HG03378 (cell line): ENCODE data around the gene PID1.
A peak's percentile ranks its signal among the peaks of the same experiment; 100 is the strongest.

ENCODE experiments used
- ATAC-seq: cut with Tn5 transposase; IDR thresholded peaks from one replicate; pipeline ENCODE4 v1.9.1; 2021; ENCODE audit warnings: mild to moderate bottlenecking, moderate library complexity; ENCODE audit not compliant: unreplicated experiment

The PID1 gene

DNA sequence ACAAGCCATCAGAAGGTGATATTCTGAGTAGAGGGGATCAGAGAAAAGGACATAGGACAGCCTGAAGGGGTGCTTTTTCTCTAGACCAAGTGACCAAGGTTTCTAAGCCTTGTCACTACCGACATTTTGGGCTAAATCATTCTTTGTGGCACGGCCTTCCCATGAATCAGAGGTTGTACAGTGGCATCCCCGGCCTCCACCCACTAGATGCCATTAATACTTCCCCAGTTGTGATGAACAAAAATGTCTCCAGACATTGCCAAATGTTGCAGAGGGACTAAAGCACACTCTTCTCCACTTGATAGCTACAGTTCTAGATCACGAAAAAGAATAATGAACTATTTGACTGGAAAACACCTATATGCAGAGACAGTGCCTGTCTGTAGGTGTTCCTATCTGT is 143.6 kb downstream of the PID1 start:
- no peak for ATAC-seq

DNA sequence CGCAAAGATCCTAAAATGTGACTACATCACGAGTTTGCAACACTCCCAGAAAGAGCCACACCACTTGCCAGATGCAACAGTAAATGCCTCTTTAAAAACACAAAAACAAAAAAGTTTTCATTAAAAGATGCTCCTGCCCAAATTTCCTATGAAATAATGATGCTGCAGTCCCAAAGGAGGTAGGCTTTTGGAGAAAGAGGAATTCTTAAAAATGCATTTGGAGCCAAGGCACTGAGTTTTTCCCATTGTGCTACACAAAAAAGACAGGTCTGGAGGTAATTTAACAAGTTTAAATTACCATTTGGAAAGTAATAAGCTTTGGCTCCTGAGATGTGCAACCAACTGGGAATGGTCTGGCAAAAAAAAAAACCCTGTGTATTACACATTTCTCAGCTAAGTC is 145.0 kb downstream of the PID1 start:
- ATAC-seq = no peak

DNA sequence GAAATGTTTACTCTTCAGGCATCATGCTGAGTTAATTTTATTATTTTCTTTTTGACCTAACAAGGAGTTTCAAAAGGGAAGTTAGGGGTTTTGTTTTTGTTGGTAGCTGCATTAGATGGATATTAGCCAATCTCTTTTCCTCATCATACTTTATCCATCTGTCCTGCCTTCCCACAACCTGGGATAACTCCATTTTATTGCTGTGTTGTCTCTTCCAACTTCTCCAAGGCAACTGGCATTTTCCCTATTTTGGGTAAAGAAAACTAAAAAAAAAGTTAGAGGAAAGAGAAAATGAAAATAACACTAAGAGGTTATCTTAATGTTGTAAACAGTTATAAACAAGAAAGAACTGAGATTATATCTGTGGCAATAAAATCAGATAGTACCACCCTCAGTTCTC is 147.0 kb downstream of the PID1 start:
- no peak for ATAC-seq

DNA sequence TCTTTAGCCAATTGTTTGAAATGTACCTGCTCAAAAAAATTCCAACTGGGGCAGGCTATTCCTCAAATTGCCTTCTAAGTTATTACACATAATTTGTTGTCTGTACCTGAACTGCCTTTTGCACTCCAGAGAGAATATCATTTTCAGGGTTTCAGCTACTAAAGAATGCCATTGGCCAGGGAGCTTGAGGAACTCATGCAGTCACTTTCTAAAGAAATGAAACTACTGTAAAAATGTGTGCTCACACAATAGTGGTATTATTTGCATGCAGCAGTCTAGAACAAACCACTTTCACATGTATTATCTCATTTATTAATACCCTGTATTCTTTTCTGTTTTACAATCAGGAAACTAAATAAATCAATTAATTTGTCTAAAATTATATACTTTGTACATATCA is 152.2 kb downstream of the PID1 start:
- ATAC-seq = peak; percentile 61

DNA sequence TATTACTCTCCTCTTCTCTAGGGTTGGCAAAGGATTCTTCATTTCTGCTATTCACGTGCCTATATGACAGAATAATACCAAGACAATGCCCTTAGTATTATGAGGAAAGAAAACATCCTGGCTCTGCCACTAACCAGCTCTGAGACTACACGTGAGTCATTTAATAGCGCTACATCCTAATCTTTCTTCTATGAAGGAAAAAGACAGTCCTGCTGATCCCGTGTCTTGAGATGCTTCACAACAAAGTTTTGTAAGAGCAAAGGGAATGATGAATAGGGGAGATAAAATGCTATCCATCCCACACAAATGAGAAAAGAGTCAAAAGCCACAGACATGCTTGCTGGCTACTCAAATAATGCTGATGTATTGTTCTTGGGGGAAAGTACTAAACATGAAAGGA is 152.8 kb downstream of the PID1 start:
- no peak for ATAC-seq

DNA sequence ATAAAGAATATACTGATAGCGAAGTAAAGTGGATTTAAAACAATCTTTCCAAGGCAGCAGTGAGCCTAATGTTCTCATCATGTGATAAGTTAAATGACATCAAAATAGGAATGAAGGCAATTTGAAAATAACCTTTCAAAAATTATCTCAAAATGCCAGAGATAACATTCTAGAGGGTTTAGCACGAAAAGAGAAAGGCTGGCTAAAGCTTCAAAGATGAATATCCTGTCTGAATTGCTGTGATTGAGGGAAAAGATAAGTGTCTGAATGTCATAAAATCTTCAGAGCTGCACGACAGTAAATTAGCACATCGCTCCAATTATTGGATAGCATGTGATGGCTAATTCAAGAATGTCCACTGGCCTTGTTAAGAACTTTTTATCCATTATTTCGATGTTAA is 159.3 kb downstream of the PID1 start:
- ATAC-seq = no peak

DNA sequence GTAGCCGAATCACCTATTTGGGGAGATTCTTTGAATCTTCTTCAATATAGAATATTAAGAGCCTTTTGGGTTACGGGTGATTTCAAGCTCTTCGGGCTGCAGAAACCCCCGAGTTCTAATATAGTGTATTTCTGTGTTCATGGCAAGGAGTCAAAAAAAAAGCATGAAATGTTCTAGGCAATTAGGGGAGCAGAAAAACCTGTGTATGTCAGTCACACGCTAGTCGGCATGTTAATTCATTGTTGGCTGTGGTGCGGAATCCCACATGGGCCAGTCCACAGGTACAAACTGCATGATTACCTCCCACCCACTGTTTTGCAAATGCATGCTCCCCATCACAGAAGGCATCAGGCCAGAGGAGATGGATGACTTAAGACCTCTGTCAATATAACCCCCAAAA is 161.9 kb downstream of the PID1 start:
- no peak for ATAC-seq

DNA sequence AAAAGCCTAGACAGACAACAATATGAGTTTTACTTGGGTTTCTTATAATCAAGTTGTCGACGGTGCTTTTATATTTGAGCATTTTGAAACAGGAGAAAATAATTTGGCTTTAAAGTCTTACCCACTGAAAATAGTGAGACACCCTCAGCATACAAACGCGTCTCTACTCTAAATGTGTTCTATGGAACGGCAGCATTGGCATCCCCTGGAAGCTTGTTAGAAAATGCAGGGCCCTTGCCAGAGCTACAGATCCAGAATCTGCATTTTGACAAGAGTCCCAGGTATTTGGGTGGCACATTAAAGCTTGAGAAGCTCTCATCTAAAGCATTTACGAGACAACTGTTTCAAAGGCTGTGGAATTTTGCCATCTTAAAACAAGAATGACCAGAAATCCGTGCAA is 163.5 kb downstream of the PID1 start:
- ATAC-seq = no peak

DNA sequence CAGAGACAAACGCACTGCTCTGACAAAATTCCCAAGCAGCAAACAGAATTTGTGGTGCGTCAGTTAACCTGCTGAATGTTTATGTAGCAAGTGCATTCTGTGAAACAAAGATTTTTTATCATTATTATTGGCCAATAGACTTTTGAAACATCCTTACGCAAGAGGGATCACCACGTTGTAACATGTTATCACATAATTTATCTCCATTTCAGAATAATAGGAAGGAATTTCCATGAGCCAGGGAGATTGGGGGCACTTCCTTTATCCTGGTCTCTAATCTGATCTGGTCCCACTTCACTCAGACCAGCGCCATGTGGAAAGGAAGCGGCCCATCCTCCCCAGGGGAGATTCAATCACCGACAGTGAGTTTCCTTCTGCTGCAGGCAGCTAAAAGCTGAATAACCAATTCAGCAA is 166.1 kb downstream of the PID1 start:
- ATAC-seq = no peak

DNA sequence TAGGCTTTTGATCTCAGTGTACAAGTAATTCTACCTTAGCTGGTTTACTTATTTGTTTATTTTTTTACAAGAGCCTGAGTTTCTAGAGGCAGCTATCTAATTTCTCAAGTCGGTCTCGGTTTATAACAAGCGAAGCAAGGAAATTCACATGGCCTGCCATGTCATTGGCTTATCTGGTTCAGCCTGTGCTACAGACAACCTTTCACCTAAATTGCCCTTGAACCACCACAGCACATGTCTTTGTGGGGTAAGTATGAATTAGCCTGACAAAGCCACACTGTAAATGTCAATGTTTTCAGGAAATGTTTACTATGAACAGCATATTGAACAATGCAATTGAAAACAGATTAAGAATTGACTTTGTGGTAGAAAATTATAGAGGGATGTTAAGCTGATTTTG is 167.1 kb downstream of the PID1 start:
- ATAC-seq = no peak

DNA sequence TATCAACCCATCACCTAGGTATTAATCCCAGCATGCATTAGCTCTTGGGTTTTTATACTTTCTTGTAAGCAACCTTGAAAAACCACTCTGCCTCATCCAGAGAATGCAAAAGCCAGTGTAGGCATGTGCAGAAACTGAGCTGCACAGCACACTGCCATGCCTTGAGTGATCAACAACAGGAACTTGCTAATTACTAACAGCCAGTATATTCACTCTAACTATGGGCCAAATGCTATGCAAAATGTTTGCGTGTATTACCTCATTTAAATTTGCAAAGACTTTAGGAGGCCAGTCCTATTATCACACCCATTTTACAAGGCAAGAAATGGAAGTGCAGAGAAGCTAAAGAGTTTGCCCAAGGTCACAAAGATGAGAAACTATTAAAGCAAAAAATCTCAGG is 169.8 kb downstream of the PID1 start:
- ATAC-seq = no peak

DNA sequence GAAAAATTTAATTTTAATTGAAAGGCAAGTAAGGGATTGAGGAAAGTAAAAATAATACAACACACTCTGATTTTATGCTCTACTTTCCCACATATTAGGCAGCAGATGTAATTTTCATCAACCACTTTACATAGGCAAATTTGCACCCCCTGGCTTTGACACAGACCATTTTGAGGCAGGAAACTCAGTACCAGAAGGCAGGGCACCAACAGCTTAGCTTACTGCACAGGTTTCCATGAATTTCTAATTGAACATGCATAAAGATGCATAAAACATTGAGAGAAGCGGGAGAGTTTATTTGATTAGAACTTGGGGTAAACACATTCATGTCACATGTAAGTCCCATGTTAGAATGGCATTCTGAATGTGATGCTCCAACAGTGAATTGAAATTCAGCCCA is 171.9 kb downstream of the PID1 start:
- no peak for ATAC-seq

DNA sequence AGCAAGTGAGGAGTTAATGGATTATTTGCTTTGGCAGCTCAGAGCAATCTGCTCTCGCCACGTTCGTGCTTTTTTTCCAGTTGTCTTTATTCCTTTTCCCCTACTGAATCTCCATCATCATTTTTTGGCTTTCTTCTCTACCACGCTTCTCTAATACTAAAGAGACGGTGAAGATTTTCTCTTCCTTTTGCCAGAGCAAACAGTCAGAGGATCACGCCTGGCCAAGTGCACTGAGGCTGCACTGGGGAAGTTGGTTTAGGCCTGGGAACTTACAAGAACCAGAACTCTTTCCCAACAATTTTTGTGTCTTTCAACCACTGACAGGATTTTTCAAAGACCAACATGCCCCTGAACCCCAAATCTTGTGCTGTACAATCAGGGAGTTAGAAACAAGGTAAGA is 172.3 kb downstream of the PID1 start:
- ATAC-seq = no peak

DNA sequence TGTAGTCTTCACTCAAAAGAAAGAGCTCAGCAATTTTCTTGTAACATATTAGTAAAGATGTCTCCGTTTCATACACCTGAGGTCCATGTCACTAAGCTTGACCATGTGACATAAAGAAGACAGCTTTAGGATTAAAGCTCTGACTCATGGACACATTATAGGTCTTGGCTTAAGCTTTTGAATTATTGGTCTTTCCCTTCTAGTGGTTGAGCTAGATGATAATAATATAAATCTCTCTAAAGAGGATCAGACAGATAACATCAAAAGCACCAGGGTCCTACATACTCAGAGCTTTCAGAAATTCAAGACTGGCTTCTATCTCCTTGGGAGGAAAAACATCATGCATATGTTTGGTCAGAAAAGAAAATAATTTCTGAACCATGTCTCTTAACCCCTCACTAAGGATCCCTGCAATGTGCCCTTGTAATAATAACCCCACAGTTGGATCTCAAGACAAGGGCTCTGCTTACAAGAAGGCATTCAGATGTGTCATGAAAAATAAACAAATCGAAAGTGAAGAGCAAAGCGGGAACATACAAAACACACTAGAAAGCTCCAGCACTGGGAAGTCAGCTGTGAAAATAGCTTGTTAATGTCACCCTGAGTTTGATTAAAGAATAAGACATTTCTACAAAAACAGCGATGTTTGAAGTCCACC is 174.5 kb downstream of the PID1 start:
- no peak for ATAC-seq

DNA sequence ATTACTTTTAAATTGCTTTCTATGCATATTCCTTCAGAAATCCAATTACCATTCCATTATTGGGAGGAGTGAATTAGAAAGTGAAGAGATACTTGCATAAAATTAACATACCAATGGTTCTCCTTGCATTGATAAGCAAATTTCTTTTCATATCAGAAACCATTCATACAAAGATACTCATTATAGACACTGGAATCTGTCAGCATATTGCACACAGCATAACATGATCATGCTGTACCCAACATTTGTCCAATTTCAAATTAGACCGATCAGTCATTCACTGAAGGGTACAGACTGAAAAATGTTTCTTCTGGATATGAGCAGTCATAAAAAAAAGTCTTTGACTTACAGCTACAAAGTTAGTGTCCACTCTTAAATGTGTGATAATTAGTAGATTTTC is 175.6 kb downstream of the PID1 start:
- ATAC-seq = no peak

DNA sequence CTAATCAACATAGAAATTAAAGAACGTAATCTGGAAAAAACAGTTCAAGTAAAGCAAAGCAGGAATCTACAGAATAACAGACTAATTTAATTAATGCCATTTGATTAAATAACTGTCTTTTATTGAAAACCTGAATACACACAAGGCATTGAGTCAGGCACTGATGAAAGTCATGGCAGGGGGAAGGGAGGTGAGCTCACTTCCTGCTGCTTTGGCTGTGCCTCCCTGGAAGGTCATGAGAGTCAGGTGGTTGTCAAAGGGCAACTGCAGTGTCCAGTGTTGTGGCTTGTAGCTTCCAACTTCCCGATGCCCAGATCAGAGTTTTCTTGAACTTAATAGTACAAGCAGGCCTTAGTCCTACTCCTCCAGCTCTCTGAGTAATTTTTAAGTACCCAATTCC is 180.9 kb downstream of the PID1 start:
- ATAC-seq = no peak

DNA sequence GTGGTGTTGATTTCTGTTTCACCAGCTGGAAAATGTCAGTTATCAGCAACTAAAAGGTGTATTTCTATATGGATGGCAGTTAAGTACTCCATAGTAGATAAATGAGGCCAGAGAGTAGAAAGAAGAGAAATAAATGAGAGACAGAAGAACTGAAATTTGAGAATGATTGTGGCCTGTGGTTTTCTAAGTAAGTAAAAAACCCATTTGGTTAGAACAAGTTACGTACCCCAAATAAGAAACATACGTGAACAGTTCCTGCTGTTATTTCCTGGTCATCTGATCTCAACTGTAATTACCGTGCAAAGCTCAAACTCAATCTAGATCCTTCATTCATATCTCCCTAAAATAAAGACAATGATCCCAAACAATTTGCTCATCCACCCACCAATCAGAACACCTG is 181.3 kb downstream of the PID1 start:
- ATAC-seq = no peak

DNA sequence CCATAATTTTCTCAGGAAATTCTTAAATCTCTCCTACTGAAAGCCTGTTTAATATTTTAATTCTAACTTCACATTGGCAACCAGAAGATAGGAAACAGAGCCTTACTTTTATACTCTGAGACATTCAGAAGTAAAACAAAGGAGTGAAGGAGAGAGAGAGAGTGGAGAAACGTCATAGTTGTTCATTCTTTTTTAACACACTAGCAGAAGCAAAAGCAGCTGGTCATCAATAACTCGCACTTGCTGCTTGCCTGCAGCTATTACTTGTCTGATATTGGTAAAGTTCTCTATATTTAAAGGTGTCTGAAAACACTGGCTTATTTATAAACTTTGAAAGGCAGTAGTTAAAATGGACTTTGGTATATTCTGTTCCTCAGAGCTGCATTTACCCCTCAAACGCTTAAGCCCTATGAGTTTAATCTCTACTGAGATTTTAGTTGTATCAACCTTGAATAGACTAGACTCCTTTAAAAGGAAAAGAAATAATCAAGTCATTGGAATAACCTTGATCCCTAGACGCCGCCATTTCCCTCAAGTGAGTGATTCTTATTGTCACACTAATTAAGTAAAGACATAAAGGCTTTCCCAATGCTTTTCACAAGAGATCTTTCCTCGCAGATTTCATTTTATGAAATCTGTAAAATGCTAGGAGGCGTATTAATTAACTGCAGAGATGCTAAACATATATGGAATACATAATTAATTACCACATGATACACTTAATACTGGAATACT is 182.0 kb downstream of the PID1 start:
- no peak for ATAC-seq

DNA sequence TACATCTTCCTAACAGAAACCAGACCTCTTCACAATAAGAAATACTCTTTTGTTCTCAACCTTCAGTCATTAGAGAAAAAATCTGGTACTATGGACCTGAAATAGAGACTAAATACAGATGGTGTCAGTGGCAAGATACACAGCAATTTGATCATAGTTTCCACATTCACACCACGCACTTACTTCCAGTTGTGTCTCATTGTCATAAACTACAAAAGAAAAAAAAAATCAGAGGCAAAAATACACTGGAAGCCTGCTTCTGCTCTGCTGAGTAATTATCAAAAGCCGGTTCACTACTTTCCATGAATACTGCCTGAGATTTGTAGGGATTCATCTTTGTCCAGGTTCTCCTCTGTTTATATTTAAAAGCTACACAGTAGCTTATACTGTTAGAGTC is 182.6 kb downstream of the PID1 start:
- no peak for ATAC-seq

DNA sequence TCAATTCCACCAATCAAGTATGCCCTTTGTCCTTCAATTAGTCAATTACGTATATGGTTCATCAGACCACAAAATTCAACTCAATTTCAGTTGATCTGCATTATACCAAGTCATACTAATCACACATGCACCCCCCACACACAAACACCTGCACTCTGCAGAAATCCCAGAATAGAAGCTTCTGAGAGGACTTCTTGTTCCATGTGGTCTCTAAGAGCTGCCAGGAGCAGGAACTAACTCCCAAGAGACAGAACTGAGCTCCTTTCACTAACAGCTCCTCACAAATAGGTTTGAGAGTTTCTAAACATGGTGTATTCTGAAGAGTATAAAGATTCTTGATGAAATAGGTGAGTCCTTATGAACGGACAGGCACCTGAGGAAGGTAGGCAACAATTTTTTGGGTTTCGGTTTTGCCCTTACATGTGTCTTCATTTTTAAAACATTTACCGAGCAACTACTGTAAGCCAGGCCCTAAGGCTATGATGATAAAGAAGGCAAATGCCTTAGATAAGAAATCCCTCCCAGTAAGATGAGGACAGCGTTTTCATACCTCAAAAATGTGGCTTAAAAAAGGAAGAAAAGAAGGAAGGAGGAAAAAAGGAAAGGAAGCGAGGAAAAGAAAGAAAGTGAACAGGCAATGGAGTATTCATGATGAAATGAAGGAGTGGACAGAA is 183.1 kb downstream of the PID1 start:
- no peak for ATAC-seq

DNA sequence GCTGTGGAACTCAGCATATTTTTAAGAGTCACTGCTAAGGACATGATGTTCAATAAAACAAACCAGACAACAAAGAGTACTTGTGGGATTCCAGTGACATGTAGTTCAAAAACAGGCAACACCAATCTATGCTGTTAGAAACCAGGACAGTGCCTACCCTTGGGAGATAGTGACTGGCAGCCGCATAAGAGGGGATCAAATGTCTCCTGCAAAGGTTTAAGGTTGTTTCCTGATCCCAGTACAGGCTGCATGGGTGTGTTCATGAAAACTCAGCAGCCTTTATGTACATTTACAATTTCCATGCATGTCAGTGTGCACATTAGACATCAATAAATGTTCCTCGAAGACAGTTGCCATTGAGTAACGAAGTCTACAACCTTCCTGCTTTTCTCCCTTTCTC is 183.8 kb downstream of the PID1 start:
- no peak for ATAC-seq

DNA sequence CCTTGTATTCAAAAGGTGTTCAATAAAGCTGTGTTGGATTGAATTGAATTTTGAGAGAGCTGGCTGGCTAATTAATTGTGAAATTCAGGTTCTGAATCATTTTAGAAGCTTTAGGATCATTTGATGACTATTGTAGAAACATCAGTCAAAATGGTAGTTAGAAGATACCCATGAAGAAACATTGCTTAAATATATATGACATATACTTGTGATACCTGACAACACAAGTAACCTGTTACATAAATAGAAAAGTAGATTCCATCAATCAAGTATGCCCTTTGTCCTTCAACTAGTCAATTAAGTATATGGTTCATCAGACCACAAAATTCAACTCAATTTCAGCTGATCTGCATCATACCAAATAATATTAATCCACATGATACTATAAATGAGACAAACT is 185.6 kb downstream of the PID1 start:
- ATAC-seq = no peak
